Mesothelial cell of epicardium (in vitro differentiated cells): ENCODE measurements around the gene TMED3. TPM values are rescaled to one million over a fixed set of nuclear protein-coding genes. Genes with fewer than 3 reads are reported as not detected.

Experiments
- DNase-seq, 2 experiments: peaks; one replicate each; pipeline ENCODE4 v3.0.0; 2021; ENCODE audit warnings: low spot score in 2 of 2; ENCODE audit not compliant: unreplicated experiment in 2 of 2
- H3K27ac Mint-ChIP-seq: 2 replicates; pipeline ENCODE4 v1.8.0; 2021; ENCODE audit warnings: mixed read lengths
- H3K27me3 Mint-ChIP-seq: 2 replicates; pipeline ENCODE4 v1.8.0; 2021; ENCODE audit warnings: low read depth, mixed read lengths
- H3K36me3 Mint-ChIP-seq: 2 replicates; pipeline ENCODE4 v1.8.0; 2021; ENCODE audit warnings: mixed read lengths
- H3K4me1 Mint-ChIP-seq: 2 replicates; pipeline ENCODE4 v1.8.0; 2021; ENCODE audit warnings: mixed read lengths
- H3K4me3 Mint-ChIP-seq: 2 replicates; pipeline ENCODE4 v1.8.0; 2021; ENCODE audit warnings: mild to moderate bottlenecking, moderate library complexity, mixed read lengths
- H3K9me3 Mint-ChIP-seq: 2 replicates; pipeline ENCODE4 v1.8.0; 2021; ENCODE audit warnings: mixed read lengths
- CTCF ChIP-seq: fragments of 200-600 bp; sonication (generic); IDR thresholded peaks from one replicate; pipeline ENCODE4 v1.5.0; 2021; ENCODE audit warnings: antibody characterized with exemption; ENCODE audit not compliant: unreplicated experiment
- total RNA-seq: library from RNA; stranded (reverse); gene quantifications from 3 replicates; pipeline ENCODE4 v1.2.1, GENCODE V29; 2021

The TMED3 gene
- total RNA-seq, 1 donor from 2014 or later = 61.5 TPM

- TF ChIP-seq CTCF = no peak
- H3K4me3 Mint-ChIP-seq = no peak overlapping the region
- H3K36me3 Mint-ChIP-seq = peaks cover 5% of the 10 kb centered on the region
- DNase-seq = no peak
- H3K9me3 Mint-ChIP-seq = peaks cover 5% of the 10 kb centered on the region
- H3K4me1 Mint-ChIP-seq = no peaks in the 10 kb centered on the region
- H3K27me3 Mint-ChIP-seq = no peaks in the 10 kb centered on the region
- no peak overlapping the region for H3K27ac Mint-ChIP-seq
Observed at GRCh38 chr15:79358069-79358468, 47.2 kb downstream of the TMED3 start.

DNA sequence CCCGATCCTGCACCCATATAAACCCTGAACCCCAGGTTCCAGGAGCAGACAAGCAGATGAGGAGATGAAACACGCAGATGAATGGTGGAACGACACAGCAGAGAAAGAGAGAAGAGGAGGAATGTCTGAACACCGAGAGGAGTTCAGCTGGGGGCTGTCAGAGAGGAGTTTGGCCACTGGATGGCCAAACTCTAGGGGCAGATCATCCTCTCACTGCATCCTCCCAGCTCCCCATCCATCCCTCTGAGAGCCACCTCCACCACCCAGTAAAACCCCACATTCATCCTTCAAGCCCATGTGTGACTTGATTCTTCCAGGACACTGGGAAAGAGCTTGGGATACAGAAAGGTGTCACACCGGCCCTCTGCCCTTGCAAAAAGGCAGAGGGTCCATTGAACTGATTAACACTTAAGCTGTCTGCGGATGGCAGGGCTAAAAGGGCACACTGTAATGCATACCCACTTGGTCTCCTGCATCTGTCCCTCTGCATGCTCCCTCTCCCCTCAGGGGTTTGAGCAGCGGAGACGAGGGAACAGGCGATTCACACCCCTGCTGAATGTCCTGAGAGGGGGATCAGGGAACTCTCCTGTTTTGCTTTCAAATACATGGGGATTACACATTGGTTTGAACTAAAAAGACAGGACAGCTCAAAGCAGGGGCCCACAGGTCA lies 53.8 kb downstream of the TMED3 start:
- Mint-ChIP-seq H3K27ac (no peak overlapping the region), H3K9me3 (peaks cover 5% of the 10 kb centered on the region), H3K4me1 (peaks cover 20% of the 10 kb centered on the region), H3K27me3 (no peaks in the 10 kb centered on the region), H3K4me3 (no peak overlapping the region), H3K36me3 (peaks cover 5% of the 10 kb centered on the region)
- DNase-seq = no peak
- no peak for TF ChIP-seq CTCF

DNA sequence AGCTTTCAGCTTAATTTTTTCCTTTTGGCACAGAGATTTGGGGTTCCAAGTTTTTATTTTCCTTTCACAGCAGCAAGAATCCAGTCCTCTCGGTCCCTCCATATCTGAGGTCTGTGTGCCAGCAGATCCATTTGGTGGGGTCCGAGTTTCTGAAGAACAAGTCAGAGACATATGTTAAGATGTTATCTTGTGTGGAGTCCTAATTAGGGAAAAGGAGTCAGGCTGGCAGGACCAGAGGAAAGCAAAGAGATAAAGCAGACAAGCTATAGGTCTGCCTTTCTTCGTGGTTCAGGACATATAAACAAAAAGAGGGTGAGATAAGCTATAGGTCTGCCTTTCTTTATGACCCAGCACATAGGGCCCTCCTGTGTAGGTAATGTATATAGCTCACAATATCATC lies 54.9 kb downstream of the TMED3 start:
- Mint-ChIP-seq H3K27me3 (no peaks in the 10 kb centered on the region), H3K9me3 (peaks cover 5% of the 10 kb centered on the region), H3K4me1 (peaks cover 24% of the 10 kb centered on the region), H3K4me3 (no peak overlapping the region), H3K27ac (peak overlapping the region; percentile 25), H3K36me3 (peaks cover 5% of the 10 kb centered on the region)
- TF ChIP-seq CTCF = no peak
- DNase-seq = no peak

GRCh38 chr15:79366691-79367090 lies 55.8 kb downstream of the TMED3 start:
- Mint-ChIP-seq H3K4me3 (no peak overlapping the region), H3K9me3 (peaks cover 5% of the 10 kb centered on the region), H3K4me1 (peaks cover 29% of the 10 kb centered on the region), H3K27me3 (no peaks in the 10 kb centered on the region), H3K27ac (no peak overlapping the region), H3K36me3 (peaks cover 4% of the 10 kb centered on the region)
- DNase-seq = no peak
- TF ChIP-seq CTCF = no peak

- Mint-ChIP-seq H3K9me3 (no peaks in the 10 kb centered on the region), H3K36me3 (no peaks in the 10 kb centered on the region), H3K4me3 (no peak overlapping the region), H3K27ac (no peak overlapping the region), H3K27me3 (no peaks in the 10 kb centered on the region), H3K4me1 (peaks cover 46% of the 10 kb centered on the region)
- DNase-seq = no peak
- no peak for TF ChIP-seq CTCF
Observed at GRCh38 chr15:79370716-79371115, 59.8 kb downstream of the TMED3 start.

DNA sequence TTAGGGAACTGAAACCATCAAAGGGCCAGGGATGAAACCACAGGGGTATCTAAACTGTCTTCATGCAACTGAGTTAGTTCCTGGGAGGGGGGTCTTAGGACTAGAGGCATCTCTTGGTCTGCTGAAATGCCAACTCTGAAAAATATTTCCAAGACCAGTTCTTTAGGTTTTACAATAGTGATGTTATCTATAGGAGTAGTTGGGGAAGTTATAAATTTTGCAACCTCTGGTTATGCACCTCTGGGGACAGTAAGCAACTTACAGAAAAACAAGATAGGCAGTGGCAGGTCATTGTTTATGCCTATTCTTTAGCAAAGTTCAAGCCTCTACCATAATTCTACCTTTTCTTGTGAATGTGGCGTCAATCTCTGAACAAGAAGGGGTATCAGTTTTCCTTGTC lies 60.7 kb downstream of the TMED3 start:
- Mint-ChIP-seq H3K4me1 (peaks cover 38% of the 10 kb centered on the region), H3K27me3 (no peaks in the 10 kb centered on the region), H3K36me3 (no peaks in the 10 kb centered on the region), H3K4me3 (no peak overlapping the region), H3K27ac (no peak overlapping the region), H3K9me3 (no peaks in the 10 kb centered on the region)
- DNase-seq = no peak
- no peak for TF ChIP-seq CTCF
